Muscle layer of duodenum (tissue), 2 donors: Measurements from ENCODE around the gene PLA2G4D.

Experiments
- H3K27ac ChIP-seq: one replicate; pipeline ENCODE4 v1.7.0; 2013; ENCODE audit warnings: mild to moderate bottlenecking, low read length
- H3K27me3 ChIP-seq: one replicate; pipeline ENCODE4 v1.7.0; 2013; ENCODE audit warnings: low read depth, mild to moderate bottlenecking, control low read depth, low read length
- H3K36me3 ChIP-seq, 2 donors: one replicate each; pipeline ENCODE4 v1.7.0; 2013; ENCODE audit warnings: low read length in 2 of 2, control low read depth in 1 of 2, mild to moderate bottlenecking in 1 of 2; ENCODE audit not compliant: insufficient read depth in 2 of 2, control insufficient read depth in 1 of 2
- H3K4me1 ChIP-seq, 2 donors: one replicate each; pipeline ENCODE4 v1.7.0; 2013; ENCODE audit warnings: low read length in 2 of 2, mild to moderate bottlenecking in 2 of 2, control low read depth in 1 of 2, moderate library complexity in 1 of 2; ENCODE audit not compliant: insufficient read depth in 2 of 2, control insufficient read depth in 1 of 2
- H3K4me3 ChIP-seq, 2 donors: one replicate each; pipeline ENCODE4 v1.7.0; 2013; ENCODE audit warnings: low read length in 2 of 2, low read depth in 1 of 2, mild to moderate bottlenecking in 1 of 2
- H3K9me3 ChIP-seq, 2 donors: one replicate each; pipeline ENCODE4 v1.7.0; 2013; ENCODE audit warnings: low read length in 2 of 2, control low read depth in 1 of 2, mild to moderate bottlenecking in 1 of 2; ENCODE audit not compliant: control insufficient read depth in 1 of 2
- donor health status: healthy.

PLA2G4D gene

GRCh38 chr15:42135351-42135750, 41.0 kb upstream of the PLA2G4D start:
- H3K9me3 ChIP-seq, result no peaks in the 10 kb centered on the region
- H3K4me3 ChIP-seq, result no peak overlapping the region
- H3K4me1 ChIP-seq, result no peaks in the 10 kb centered on the region
- no peaks in the 10 kb centered on the region for H3K36me3 ChIP-seq
- peaks cover 7% of the 10 kb centered on the region for H3K27me3 ChIP-seq
- peak overlapping the region; percentile 31 for H3K27ac ChIP-seq

GRCh38 chr15:42134617-42135245, 40.4 kb upstream of the PLA2G4D start:
- Histone ChIP-seq H3K4me1 (no peaks in the 10 kb centered on the region), H3K36me3 (no peaks in the 10 kb centered on the region), H3K27me3 (peaks cover 7% of the 10 kb centered on the region), H3K4me3 (no peak overlapping the region), H3K9me3 (no peaks in the 10 kb centered on the region), H3K27ac (no peak overlapping the region)

- Histone ChIP-seq H3K4me3 (no peak overlapping the region), H3K9me3 (no peaks in the 10 kb centered on the region), H3K36me3 (no peaks in the 10 kb centered on the region), H3K27ac (no peak overlapping the region), H3K27me3 (peaks cover 7% of the 10 kb centered on the region), H3K4me1 (no peaks in the 10 kb centered on the region)
Measured at GRCh38 chr15:42133886-42134502, 39.6 kb upstream of the PLA2G4D start.

DNA sequence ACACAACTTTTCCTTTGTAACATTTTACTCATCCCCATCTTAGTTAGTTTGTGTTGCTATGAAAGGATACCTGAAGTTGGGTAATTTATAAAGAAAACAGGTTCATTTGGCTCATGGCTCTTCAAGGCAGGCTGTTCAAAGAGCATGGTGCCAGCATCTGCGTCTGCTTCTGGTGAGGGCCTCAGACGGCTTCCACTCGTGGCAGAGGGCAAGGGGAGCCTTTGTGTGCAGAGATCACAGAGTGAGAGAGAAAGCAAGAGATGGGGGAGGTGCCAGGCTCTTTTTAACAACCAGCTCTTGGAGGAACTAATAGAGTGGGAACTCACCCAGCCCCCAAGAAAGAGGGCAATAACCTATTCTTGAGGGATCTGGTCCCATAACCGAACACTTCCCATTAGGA, 39.0 kb upstream of the PLA2G4D start:
- Histone ChIP-seq H3K36me3 (no peaks in the 10 kb centered on the region), H3K9me3 (no peaks in the 10 kb centered on the region), H3K4me1 (no peaks in the 10 kb centered on the region), H3K27me3 (peaks cover 7% of the 10 kb centered on the region), H3K4me3 (no peak overlapping the region), H3K27ac (no peak overlapping the region)

DNA sequence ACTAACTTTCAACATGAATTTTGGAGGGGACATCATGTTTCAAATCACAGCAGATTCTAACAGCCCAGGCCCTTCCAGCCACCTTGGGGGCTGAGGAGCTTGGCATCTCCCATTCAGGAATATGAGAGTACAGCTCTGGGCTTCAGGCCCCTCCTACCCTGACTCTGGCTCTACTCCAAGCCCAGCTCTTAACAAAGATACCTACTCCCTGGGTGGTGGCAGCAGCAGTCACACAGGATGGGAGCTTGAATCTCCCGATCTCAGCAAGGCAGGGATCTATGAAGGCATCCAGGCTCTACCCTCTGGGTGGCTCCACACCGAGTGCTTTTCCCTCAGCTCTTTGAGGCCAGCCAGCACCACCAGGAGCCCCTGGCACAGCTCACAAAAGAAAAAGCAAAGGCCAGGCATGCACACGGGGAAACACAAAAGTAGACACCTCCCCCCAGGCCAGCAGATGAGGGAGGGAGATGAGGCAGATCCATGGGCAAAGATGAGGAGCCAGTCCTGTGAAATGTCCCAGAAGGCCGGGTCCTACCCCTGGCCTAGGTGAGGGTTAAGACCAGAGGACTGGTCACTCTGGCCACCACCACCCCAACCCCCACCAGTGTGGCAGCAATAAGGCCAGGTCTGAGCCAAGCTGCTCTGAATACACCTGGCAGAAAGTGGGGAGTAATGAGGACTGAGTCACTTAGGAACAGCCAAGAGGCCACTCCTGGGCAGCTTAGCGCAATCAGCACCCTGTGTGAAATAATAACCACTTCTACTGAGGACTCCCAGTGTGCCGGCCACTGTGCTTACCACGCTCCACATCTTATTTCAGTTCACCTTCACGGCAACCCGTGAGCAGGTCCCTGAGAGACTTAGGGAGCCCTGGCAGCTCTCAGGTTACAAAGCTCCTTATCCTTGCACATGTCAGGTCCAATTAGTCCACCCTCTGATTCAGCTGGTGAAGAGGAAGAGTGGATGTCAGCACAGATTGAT, 37.8 kb upstream of the PLA2G4D start:
- Histone ChIP-seq H3K9me3 (no peaks in the 10 kb centered on the region), H3K27me3 (peaks cover 7% of the 10 kb centered on the region), H3K4me3 (no peak overlapping the region), H3K36me3 (no peaks in the 10 kb centered on the region), H3K27ac (no peak overlapping the region), H3K4me1 (no peaks in the 10 kb centered on the region)

- Histone ChIP-seq H3K9me3 (no peaks in the 10 kb centered on the region), H3K27ac (no peak overlapping the region), H3K27me3 (peaks cover 7% of the 10 kb centered on the region), H3K4me1 (no peaks in the 10 kb centered on the region), H3K4me3 (no peak overlapping the region), H3K36me3 (no peaks in the 10 kb centered on the region)
Measured at GRCh38 chr15:42131006-42131405, 36.6 kb upstream of the PLA2G4D start.

GRCh38 chr15:42130246-42130986, 36.1 kb upstream of the PLA2G4D start:
- no peaks in the 10 kb centered on the region for H3K9me3 ChIP-seq
- no peak overlapping the region for H3K27ac ChIP-seq
- peaks cover 7% of the 10 kb centered on the region for H3K27me3 ChIP-seq
- no peak overlapping the region for H3K4me3 ChIP-seq
- H3K4me1 ChIP-seq, result no peaks in the 10 kb centered on the region
- H3K36me3 ChIP-seq, result no peaks in the 10 kb centered on the region

DNA sequence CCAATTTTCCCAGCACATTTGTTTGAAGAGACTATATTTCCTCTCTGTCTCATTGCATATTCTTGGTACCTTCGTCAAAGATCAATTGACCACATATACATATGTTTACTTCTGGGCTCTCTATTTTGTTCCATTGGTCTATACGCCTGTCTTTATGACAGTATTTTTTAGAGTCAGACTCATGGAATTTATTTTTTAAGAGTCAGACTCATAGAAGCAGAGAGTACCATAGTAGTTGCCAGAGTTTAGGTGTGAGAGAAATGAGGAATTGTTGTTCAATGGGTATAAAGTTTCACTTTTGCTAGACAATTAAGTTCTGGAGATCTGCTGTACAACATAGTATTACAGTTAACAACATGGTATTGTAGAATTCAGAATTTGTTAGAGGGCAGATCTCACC, 35.0 kb upstream of the PLA2G4D start:
- Histone ChIP-seq H3K27me3 (peaks cover 7% of the 10 kb centered on the region), H3K36me3 (no peaks in the 10 kb centered on the region), H3K27ac (no peak overlapping the region), H3K9me3 (no peaks in the 10 kb centered on the region), H3K4me1 (no peaks in the 10 kb centered on the region), H3K4me3 (no peak overlapping the region)

GRCh38 chr15:42128476-42128875, 34.1 kb upstream of the PLA2G4D start:
- Histone ChIP-seq H3K27me3 (peaks cover 7% of the 10 kb centered on the region), H3K4me1 (no peaks in the 10 kb centered on the region), H3K36me3 (no peaks in the 10 kb centered on the region), H3K27ac (no peak overlapping the region), H3K4me3 (no peak overlapping the region), H3K9me3 (no peaks in the 10 kb centered on the region)

DNA sequence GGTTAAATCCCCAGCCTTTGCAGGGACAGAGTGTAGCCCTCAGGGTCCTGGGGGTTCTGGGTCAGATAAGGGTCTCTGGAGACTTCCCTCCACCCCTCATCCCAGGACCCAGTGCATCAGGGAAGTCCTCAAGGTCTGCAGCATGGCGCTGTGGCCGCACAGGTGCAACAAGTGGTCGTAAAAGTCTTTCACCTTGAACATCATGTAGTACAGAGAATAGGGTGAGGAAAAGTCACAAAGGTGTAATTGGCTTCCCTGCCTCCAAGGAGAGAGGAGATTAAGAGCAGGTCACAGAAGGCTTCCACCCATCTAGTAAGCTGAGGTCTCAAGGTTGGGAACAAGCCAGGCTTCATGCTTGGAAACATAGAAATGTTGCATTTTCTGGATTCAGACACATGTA, 29.2 kb upstream of the PLA2G4D start:
- Histone ChIP-seq H3K27ac (no peak overlapping the region), H3K36me3 (no peaks in the 10 kb centered on the region), H3K27me3 (no peaks in the 10 kb centered on the region), H3K9me3 (no peaks in the 10 kb centered on the region), H3K4me1 (no peaks in the 10 kb centered on the region), H3K4me3 (no peak overlapping the region)

DNA sequence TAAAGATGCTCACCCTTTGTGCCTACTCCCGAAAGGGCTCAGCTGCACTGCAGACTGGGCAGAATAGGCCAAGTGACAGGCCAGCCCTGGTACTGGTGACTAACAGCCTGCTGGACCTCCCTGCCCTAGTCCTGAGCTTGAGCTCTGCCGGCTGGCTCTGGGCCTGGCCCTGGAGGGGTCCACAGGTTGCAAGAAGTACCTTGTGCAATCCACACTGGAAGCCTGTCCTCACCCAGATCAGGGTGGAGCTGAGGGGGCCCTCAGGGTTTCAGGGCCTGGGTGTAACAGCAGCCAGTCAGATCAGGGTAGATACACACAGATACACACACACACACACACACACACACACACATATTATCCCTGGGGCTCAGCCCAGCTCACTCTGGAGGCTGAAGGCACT, 27.3 kb upstream of the PLA2G4D start:
- Histone ChIP-seq H3K36me3 (no peaks in the 10 kb centered on the region), H3K27ac (no peak overlapping the region), H3K4me1 (no peaks in the 10 kb centered on the region), H3K27me3 (no peaks in the 10 kb centered on the region), H3K9me3 (no peaks in the 10 kb centered on the region), H3K4me3 (no peak overlapping the region)
